ENCODE data around the gene HSD17B14. TPM values are rescaled to one million over a fixed set of nuclear protein-coding genes. Genes with fewer than 3 reads are reported as not detected.
"Not testable (repeated sequence)": the region's sequence is repeated elsewhere in the genome, so short reads cannot be mapped to it uniquely, and the experiment has no call there.

The HSD17B14 gene
- total RNA-seq, 3 donors from 2014 or later (not counting 1 experiment from before 2014, with no cell fraction given), result 0.75 TPM; not detected in 2

- Histone ChIP-seq H3K4me3 (ENCODE audit: low read length) (no peak overlapping the region), H3K27ac (ENCODE audit: low read length) (no peak overlapping the region), H3K4me1 (ENCODE audit: control insufficient read depth, insufficient read depth, low read length) (peaks cover 5% of the 10 kb centered on the region), H3K9me3 (ENCODE audit: control insufficient read depth, insufficient read depth, low read length) (no peaks in the 10 kb centered on the region), H3K36me3 (ENCODE audit: control insufficient read depth, insufficient read depth, low read length) (no peaks in the 10 kb centered on the region), H3K27me3 (ENCODE audit: control insufficient read depth, insufficient read depth, low read length) (no peaks in the 10 kb centered on the region)
- Mint-ChIP-seq H3K4me3 (no peak overlapping the region), H3K27ac (no peak overlapping the region), H3K9me3 (no peaks in the 10 kb centered on the region), H3K36me3 (no peaks in the 10 kb centered on the region), H3K4me1 (peaks cover 2 to 6% of the 10 kb centered on the region in 2 donors), H3K27me3 (ENCODE audit: low read depth in 2 of 2) (no peaks in the 10 kb centered on the region)
- intact Hi-C loops (cut with micrococcal nuclease), result no loop called here
- ATAC-seq (no peak), DNase-seq (no peak)
- TF ChIP-seq, protein P1, sequence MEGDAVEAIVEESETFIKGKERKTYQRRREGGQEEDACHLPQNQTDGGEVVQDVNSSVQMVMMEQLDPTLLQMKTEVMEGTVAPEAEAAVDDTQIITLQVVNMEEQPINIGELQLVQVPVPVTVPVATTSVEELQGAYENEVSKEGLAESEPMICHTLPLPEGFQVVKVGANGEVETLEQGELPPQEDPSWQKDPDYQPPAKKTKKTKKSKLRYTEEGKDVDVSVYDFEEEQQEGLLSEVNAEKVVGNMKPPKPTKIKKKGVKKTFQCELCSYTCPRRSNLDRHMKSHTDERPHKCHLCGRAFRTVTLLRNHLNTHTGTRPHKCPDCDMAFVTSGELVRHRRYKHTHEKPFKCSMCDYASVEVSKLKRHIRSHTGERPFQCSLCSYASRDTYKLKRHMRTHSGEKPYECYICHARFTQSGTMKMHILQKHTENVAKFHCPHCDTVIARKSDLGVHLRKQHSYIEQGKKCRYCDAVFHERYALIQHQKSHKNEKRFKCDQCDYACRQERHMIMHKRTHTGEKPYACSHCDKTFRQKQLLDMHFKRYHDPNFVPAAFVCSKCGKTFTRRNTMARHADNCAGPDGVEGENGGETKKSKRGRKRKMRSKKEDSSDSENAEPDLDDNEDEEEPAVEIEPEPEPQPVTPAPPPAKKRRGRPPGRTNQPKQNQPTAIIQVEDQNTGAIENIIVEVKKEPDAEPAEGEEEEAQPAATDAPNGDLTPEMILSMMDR (IDR thresholded peaks at IDR 0.05), result no peak
- 79% methylated on average over 6 of the region's 7 CpGs for WGBS (ENCODE audit: insufficient coverage)
Observed at GRCh38 chr19:48854103-48854502, 17.8 kb upstream of the HSD17B14 start.

DNA sequence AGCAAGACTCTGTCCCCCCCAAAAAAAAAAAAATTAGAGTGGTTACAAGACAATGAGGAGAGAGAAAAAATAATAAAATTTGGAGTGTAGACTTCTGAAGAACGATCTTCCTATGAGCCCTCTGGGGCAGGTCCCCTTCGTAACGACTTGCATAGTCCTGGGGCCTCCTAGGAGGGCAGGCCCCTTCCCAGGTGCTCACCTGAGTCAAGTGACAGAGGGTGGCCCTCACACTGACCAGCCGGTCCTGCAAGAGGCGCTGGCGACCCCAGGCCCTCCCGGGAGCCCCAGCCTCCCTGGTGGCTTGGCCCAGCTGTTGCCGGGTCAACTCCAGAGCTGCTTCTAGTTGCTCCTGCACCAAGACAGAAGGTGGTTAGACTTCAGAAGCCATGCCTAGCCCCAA is 17.2 kb upstream of the HSD17B14 start:
- no peaks in the 10 kb centered on the region for H3K27me3 Mint-ChIP-seq (ENCODE audit: low read depth in 2 of 2)
- no peak overlapping the region for H3K4me3 ChIP-seq (ENCODE audit: low read length)
- H3K36me3 Mint-ChIP-seq, result no peaks in the 10 kb centered on the region
- TF ChIP-seq, protein P1 (IDR thresholded peaks at IDR 0.05), result no peak
- no peaks in the 10 kb centered on the region for H3K4me1 Mint-ChIP-seq
- H3K9me3 ChIP-seq (ENCODE audit: control insufficient read depth, insufficient read depth, low read length), result no peaks in the 10 kb centered on the region
- DNase-seq, result no peak
- H3K4me1 ChIP-seq (ENCODE audit: control insufficient read depth, insufficient read depth, low read length), result no peaks in the 10 kb centered on the region
- ATAC-seq, result no peak
- no peak overlapping the region for H3K4me3 Mint-ChIP-seq
- no peak overlapping the region for H3K27ac ChIP-seq (ENCODE audit: low read length)
- no peaks in the 10 kb centered on the region for H3K27me3 ChIP-seq (ENCODE audit: control insufficient read depth, insufficient read depth, low read length)
- 91% methylated on average over 8 of the region's 8 CpGs for WGBS (ENCODE audit: insufficient coverage)
- H3K27ac Mint-ChIP-seq, result no peak overlapping the region
- intact Hi-C loops (cut with micrococcal nuclease), result no loop called here
- H3K36me3 ChIP-seq (ENCODE audit: control insufficient read depth, insufficient read depth, low read length), result no peaks in the 10 kb centered on the region
- no peaks in the 10 kb centered on the region for H3K9me3 Mint-ChIP-seq

GRCh38 chr19:48852292-48852691 is 16.0 kb upstream of the HSD17B14 start:
- DNase-seq, result no peak
- Histone ChIP-seq H3K27me3 (ENCODE audit: control insufficient read depth, insufficient read depth, low read length) (no peaks in the 10 kb centered on the region), H3K4me1 (ENCODE audit: control insufficient read depth, insufficient read depth, low read length) (no peaks in the 10 kb centered on the region), H3K27ac (ENCODE audit: low read length) (no peak overlapping the region), H3K4me3 (ENCODE audit: low read length) (no peak overlapping the region), H3K36me3 (ENCODE audit: control insufficient read depth, insufficient read depth, low read length) (no peaks in the 10 kb centered on the region), H3K9me3 (ENCODE audit: control insufficient read depth, insufficient read depth, low read length) (no peaks in the 10 kb centered on the region)
- intact Hi-C loops (cut with micrococcal nuclease), result no loop called here
- WGBS (ENCODE audit: insufficient coverage), result 95% methylated on average over 3 of the region's 4 CpGs
- Mint-ChIP-seq H3K4me1 (no peaks in the 10 kb centered on the region), H3K27ac (no peak overlapping the region), H3K9me3 (no peaks in the 10 kb centered on the region), H3K36me3 (no peaks in the 10 kb centered on the region), H3K27me3 (ENCODE audit: low read depth in 2 of 2) (no peaks in the 10 kb centered on the region), H3K4me3 (no peak overlapping the region)
- TF ChIP-seq, protein P1 (IDR thresholded peaks at IDR 0.05), result no peak
- ATAC-seq, result no peak

DNA sequence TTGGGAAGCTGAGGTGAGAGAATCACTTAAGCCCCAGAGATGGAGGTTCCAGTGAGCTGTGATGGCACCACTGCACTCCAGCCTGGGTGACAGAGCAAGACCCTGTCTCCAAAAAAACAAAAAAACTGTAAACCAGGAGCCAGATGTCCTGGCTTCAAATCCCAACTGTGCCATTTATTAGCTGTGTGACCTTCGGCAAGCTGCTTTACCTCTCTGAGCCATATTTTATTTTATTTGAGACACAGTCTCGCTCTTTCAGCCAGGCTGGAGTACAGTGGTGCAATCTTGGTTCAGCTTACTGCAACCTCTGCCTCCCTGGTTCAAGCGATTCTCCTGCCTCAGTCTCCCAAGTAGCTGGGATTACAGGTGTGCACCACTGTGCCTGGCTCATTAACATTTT is 10.4 kb upstream of the HSD17B14 start:
- H3K9me3 ChIP-seq (ENCODE audit: control insufficient read depth, insufficient read depth, low read length); H3K27ac ChIP-seq (ENCODE audit: low read length); H3K36me3 Mint-ChIP-seq; H3K4me1 Mint-ChIP-seq; H3K9me3 Mint-ChIP-seq; H3K4me3 Mint-ChIP-seq; H3K4me3 ChIP-seq (ENCODE audit: low read length); DNase-seq; H3K27me3 ChIP-seq (ENCODE audit: control insufficient read depth, insufficient read depth, low read length); H3K27ac Mint-ChIP-seq; intact Hi-C loops (cut with micrococcal nuclease); H3K27me3 Mint-ChIP-seq (ENCODE audit: low read depth in 2 of 2); H3K4me1 ChIP-seq (ENCODE audit: control insufficient read depth, insufficient read depth, low read length); ATAC-seq; H3K36me3 ChIP-seq (ENCODE audit: control insufficient read depth, insufficient read depth, low read length): not testable (repeated sequence)
- WGBS (ENCODE audit: insufficient coverage), result 95% methylated on average over 3 of the region's 3 CpGs

Measured in natural killer cell (primary cell).